ENCODE results near the gene FUT4.

- TF ChIP-seq CTCF (IDR thresholded peaks at IDR 0.05) (no peak), POLR2A (IDR thresholded peaks at IDR 0.05) (no peak)
Measured at GRCh38 chr11:94563176-94563847, 19.6 kb downstream of the FUT4 start.
